Measurements from ENCODE around the gene QRFP. TPM values are rescaled to one million over a fixed set of nuclear protein-coding genes. Genes with fewer than 3 reads are reported as not detected.

Gene QRFP
- total RNA-seq, 1 donor from 2014 or later = not detected

- DNase-seq (ENCODE audit: low spot score) (no peak), ATAC-seq (no peak)
Observed at GRCh38 chr9:130934246-130934645, 37.6 kb upstream of the QRFP start.

GRCh38 chr9:130933114-130934046 lies 36.8 kb upstream of the QRFP start:
- ATAC-seq = no peak

GRCh38 chr9:130932255-130933079 lies 35.9 kb upstream of the QRFP start:
- no peak for DNase-seq (ENCODE audit: low spot score)
- ATAC-seq = no peak

More at GRCh38 chr9:130933114-130934046, 36.8 kb upstream of the QRFP start:
- no peak for DNase-seq (ENCODE audit: low spot score)

- no peak for DNase-seq (ENCODE audit: low spot score)
- ATAC-seq = no peak
Observed at GRCh38 chr9:130931508-130932254, 35.1 kb upstream of the QRFP start.

GRCh38 chr9:130930804-130931349 lies 34.3 kb upstream of the QRFP start:
- DNase-seq (ENCODE audit: low spot score) = no peak
- ATAC-seq = no peak

- ATAC-seq = no peak
- DNase-seq (ENCODE audit: low spot score) = no peak
Observed at GRCh38 chr9:130930132-130930803, 33.7 kb upstream of the QRFP start.

- no peak for DNase-seq (ENCODE audit: low spot score)
Observed at GRCh38 chr9:130929571-130930038, 33.0 kb upstream of the QRFP start.

GRCh38 chr9:130927995-130928900 lies 31.6 kb upstream of the QRFP start:
- ATAC-seq = peak; percentile 60
- peak; percentile 68 for DNase-seq (ENCODE audit: low spot score)

More at GRCh38 chr9:130929571-130930038, 33.0 kb upstream of the QRFP start:
- ATAC-seq = no peak

- DNase-seq (ENCODE audit: low spot score) = no peak
- ATAC-seq = no peak
Observed at GRCh38 chr9:130927338-130927737, 30.7 kb upstream of the QRFP start.

GRCh38 chr9:130925050-130925678 lies 28.6 kb upstream of the QRFP start:
- ATAC-seq = no peak
- DNase-seq (ENCODE audit: low spot score) = no peak

- no peak for DNase-seq (ENCODE audit: low spot score)
- no peak for ATAC-seq
Observed at GRCh38 chr9:130924448-130924788, 27.8 kb upstream of the QRFP start.

GRCh38 chr9:130923611-130924447 lies 27.2 kb upstream of the QRFP start:
- no peak for DNase-seq (ENCODE audit: low spot score)

GRCh38 chr9:130922893-130923610 lies 26.4 kb upstream of the QRFP start:
- no peak for ATAC-seq
- no peak for DNase-seq (ENCODE audit: low spot score)

More at GRCh38 chr9:130923611-130924447, 27.2 kb upstream of the QRFP start:
- no peak for ATAC-seq

- ATAC-seq (no peak), DNase-seq (ENCODE audit: low spot score) (no peak)
Observed at GRCh38 chr9:130921989-130922892, 25.6 kb upstream of the QRFP start.

GRCh38 chr9:130921300-130921988 lies 24.8 kb upstream of the QRFP start:
- ATAC-seq (no peak), DNase-seq (ENCODE audit: low spot score) (no peak)
